Small intestine (tissue), 7 donors: ENCODE data around the gene URI1. TPM values are rescaled to one million over a fixed set of nuclear protein-coding genes. Genes with fewer than 3 reads are reported as not detected.

Experiments
- DNase-seq, 2 donors: peaks; one replicate each; pipeline versions ENCODE4 v3.0.0 to v3.0.0-alpha.2; 2013
- FAIRE-seq: peaks from 2 replicates; lab custom pipeline; 2012; peaks lifted over from hg19 to GRCh38; lab: Jason Lieb, UNC
- H3K27ac ChIP-seq, 3 donors: one replicate each; pipeline ENCODE4 v1.5.1; 2013; ENCODE audit warnings: low read length in 2 of 3, mild to moderate bottlenecking in 2 of 3, control low read depth in 1 of 3, inconsistent platforms in 1 of 3, low read depth in 1 of 3, moderate library complexity in 1 of 3
- H3K27me3 ChIP-seq, 3 donors: one replicate each; pipeline ENCODE4 v1.6.1; 2013; ENCODE audit warnings: low read length in 3 of 3, inconsistent platforms in 1 of 3; ENCODE audit not compliant: control insufficient read depth in 3 of 3, insufficient read depth in 3 of 3
- H3K36me3 ChIP-seq, 3 donors: one replicate each; pipeline ENCODE4 v1.6.1; 2013; ENCODE audit warnings: low read length in 3 of 3, inconsistent platforms in 1 of 3, low read depth in 1 of 3, mild to moderate bottlenecking in 1 of 3, moderate library complexity in 1 of 3; ENCODE audit not compliant: control insufficient read depth in 3 of 3, insufficient read depth in 2 of 3
- H3K4me1 ChIP-seq, 3 donors: one replicate each; pipeline ENCODE4 v1.6.1; 2013; ENCODE audit warnings: low read length in 2 of 3, inconsistent platforms in 1 of 3, low read depth in 1 of 3, mild to moderate bottlenecking in 1 of 3, moderate library complexity in 1 of 3; ENCODE audit not compliant: control insufficient read depth in 3 of 3, insufficient read depth in 2 of 3
- H3K4me3 ChIP-seq, 3 donors: one replicate each; pipeline ENCODE4 v1.5.1; 2013; ENCODE audit warnings: low read length in 3 of 3, control low read depth in 1 of 3, inconsistent platforms in 1 of 3, low read depth in 1 of 3, mild to moderate bottlenecking in 1 of 3, moderate library complexity in 1 of 3
- H3K9me3 ChIP-seq, 2 donors: one replicate each; pipeline ENCODE4 v1.6.1; 2013; ENCODE audit warnings: low read depth in 1 of 2, low read length in 1 of 2; ENCODE audit not compliant: control insufficient read depth in 2 of 2, insufficient read depth in 1 of 2
- WGBS, 3 donors: extraction: QIAGEN DNeasy Blood & Tissue Kit; methylation state at CpG; one replicate each; pipeline ENCODE4 v1.1.7; 2013; 5-methylcytosine and 5-hydroxymethylcytosine counted together
- polyA plus RNA-seq, 4 donors: library from polyadenylated mRNA; stranded (reverse) in 3 of 4; unstranded in 1 of 4; fragments of 200-250 nt in 3 of 4; fragments of 120-200 nt in 1 of 4; gene quantifications; one replicate each; pipeline versions ENCODE4 v1.2.1 to v1.2.3, GENCODE V29; 2013
- donor health status: healthy with polysubstance abuse.
- donor health status: control.
- donor health status: control.
- donor health status: Bipolar disorder and iron deficiency.
- donor health status: healthy.

Gene URI1
- polyA plus RNA-seq, 4 donors = 14.3 to 60.3 (median 27.9) TPM

GRCh38 chr19:29969891-29970290 is 27.9 kb downstream of the URI1 start:
- no peaks in the 10 kb centered on the region for H3K27me3 ChIP-seq
- H3K4me1 ChIP-seq = peaks cover 0 to 5% (median 2%) of the 10 kb centered on the region in 3 donors
- no peak overlapping the region for H3K27ac ChIP-seq
- no peak for DNase-seq
- no peak overlapping the region for H3K4me3 ChIP-seq
- H3K36me3 ChIP-seq = no peaks in the 10 kb centered on the region
- no peak for FAIRE-seq
- 57 to 70% (median 70%) methylated on average over 3 of the region's 3 CpGs for WGBS, 3 donors
- H3K9me3 ChIP-seq = no peaks in the 10 kb centered on the region

GRCh38 chr19:29971002-29971401 is 29.0 kb downstream of the URI1 start:
- 60 to 74% (median 60%) methylated on average over 2 of the region's 2 CpGs for WGBS, 3 donors
- no peak overlapping the region for H3K4me3 ChIP-seq
- no peaks in the 10 kb centered on the region for H3K9me3 ChIP-seq
- DNase-seq (no peak), FAIRE-seq (no peak)
- H3K36me3 ChIP-seq = no peaks in the 10 kb centered on the region
- H3K27me3 ChIP-seq = no peaks in the 10 kb centered on the region
- H3K27ac ChIP-seq = no peak overlapping the region
- H3K4me1 ChIP-seq = peaks cover 0 to 2% (median 2%) of the 10 kb centered on the region in 3 donors

GRCh38 chr19:29971648-29972047 is 29.6 kb downstream of the URI1 start:
- Histone ChIP-seq H3K36me3 (no peaks in the 10 kb centered on the region), H3K4me3 (no peak overlapping the region), H3K27me3 (no peaks in the 10 kb centered on the region), H3K9me3 (no peaks in the 10 kb centered on the region), H3K4me1 (peaks cover 0 to 2% (median 2%) of the 10 kb centered on the region in 3 donors), H3K27ac (no peak overlapping the region)
- DNase-seq = no peak
- no peak for FAIRE-seq
- WGBS, 3 donors = 85 to 94% (median 87%) methylated on average over 3 of the region's 3 CpGs

- DNase-seq (no peak), FAIRE-seq (no peak)
- WGBS, 3 donors = 98 to 100% (median 100%) methylated on average over 2 of the region's 2 CpGs
- Histone ChIP-seq H3K27ac (no peak overlapping the region), H3K36me3 (no peaks in the 10 kb centered on the region), H3K4me3 (no peak overlapping the region), H3K9me3 (no peaks in the 10 kb centered on the region), H3K4me1 (no peaks in the 10 kb centered on the region), H3K27me3 (no peaks in the 10 kb centered on the region)
These were observed 32.7 kb downstream of the URI1 start for GRCh38 chr19:29974701-29975100.

GRCh38 chr19:29976151-29976943 is 34.3 kb downstream of the URI1 start:
- no peak for FAIRE-seq
- Histone ChIP-seq H3K36me3 (no peaks in the 10 kb centered on the region), H3K4me3 (no peak overlapping the region), H3K9me3 (no peaks in the 10 kb centered on the region), H3K4me1 (no peaks in the 10 kb centered on the region), H3K27ac (no peak overlapping the region), H3K27me3 (no peaks in the 10 kb centered on the region)
- 80 to 89% (median 87%) methylated on average over 6 of the region's 6 CpGs for WGBS, 3 donors
- DNase-seq = no peak

- peak; percentile 39 for FAIRE-seq
- no peak for DNase-seq
- no peaks in the 10 kb centered on the region for H3K36me3 ChIP-seq
- no peak overlapping the region for H3K27ac ChIP-seq
- H3K9me3 ChIP-seq = no peaks in the 10 kb centered on the region
- no peaks in the 10 kb centered on the region for H3K4me1 ChIP-seq
- 7 to 25% (median 16%) methylated on average over 3 of the region's 3 CpGs for WGBS, 3 donors
- H3K4me3 ChIP-seq = no peak overlapping the region
- H3K27me3 ChIP-seq = no peaks in the 10 kb centered on the region
These were observed 36.0 kb downstream of the URI1 start for GRCh38 chr19:29978080-29978479.

- FAIRE-seq = no peak
- peaks cover 0 to 2% (median 0%) of the 10 kb centered on the region in 3 donors for H3K36me3 ChIP-seq
- whole genome bisulfite sequencing, 3 donors = 72 to 82% (median 74%) methylated on average over 3 of the region's 3 CpGs
- no peak overlapping the region for H3K27ac ChIP-seq
- H3K27me3 ChIP-seq = no peaks in the 10 kb centered on the region
- H3K4me1 ChIP-seq = no peaks in the 10 kb centered on the region
- no peaks in the 10 kb centered on the region for H3K9me3 ChIP-seq
- DNase-seq = no peak
- H3K4me3 ChIP-seq = no peak overlapping the region
These were observed 41.5 kb downstream of the URI1 start for GRCh38 chr19:29983568-29983967.

- Histone ChIP-seq H3K36me3 (peaks cover 0 to 2% (median 0%) of the 10 kb centered on the region in 3 donors), H3K27me3 (no peaks in the 10 kb centered on the region), H3K4me1 (no peaks in the 10 kb centered on the region), H3K9me3 (no peaks in the 10 kb centered on the region), H3K4me3 (no peak overlapping the region), H3K27ac (no peak overlapping the region)
- FAIRE-seq (no peak), DNase-seq (no peak)
- 83 to 92% (median 89%) methylated on average over 2 of the region's 2 CpGs for WGBS, 3 donors
These were observed 43.2 kb downstream of the URI1 start for GRCh38 chr19:29985196-29985595.
